T-helper 22 cell (primary cell): ENCODE results near the gene ZNF776.
A peak's percentile ranks its signal among the peaks of the same experiment; 100 is the strongest.
"Not testable (repeated sequence)": the region's sequence is repeated elsewhere in the genome, so short reads cannot be mapped to it uniquely, and the experiment has no call there.

Experiments used
- DNase-seq: peaks from one replicate; pipeline ENCODE4 v3.0.0-alpha.2; 2020; ENCODE audit warnings: low read depth

The ZNF776 gene

GRCh38 chr19:57746580-57747471, at the start of gene ZNF776:
ZNF776 (plus strand) TSS chr19:57746815; CDS start chr19:57747059, 244 bp downstream.
- DNase-seq = peak; percentile 65

- no peak for DNase-seq
Measured at GRCh38 chr19:57701625-57702024, 45.0 kb upstream of the ZNF776 start.

- no peak for DNase-seq
Measured at GRCh38 chr19:57706346-57706745, 40.3 kb upstream of the ZNF776 start.

- DNase-seq = no peak
Measured at GRCh38 chr19:57708641-57709361, 37.8 kb upstream of the ZNF776 start, which contains the start of gene ZNF154. ZNF154 (minus strand) TSS chr19:57709204; CDS start chr19:57708971, 233 bp downstream.

- DNase-seq = no peak
Measured at GRCh38 chr19:57709616-57710015, 37.0 kb upstream of the ZNF776 start.

- DNase-seq = no peak
Measured at GRCh38 chr19:57712222-57712621, 34.4 kb upstream of the ZNF776 start.

GRCh38 chr19:57719424-57719823, 27.2 kb upstream of the ZNF776 start:
- DNase-seq = no peak

- no peak for DNase-seq
Measured at GRCh38 chr19:57719901-57720519, 26.6 kb upstream of the ZNF776 start.

- DNase-seq = no peak
Measured at GRCh38 chr19:57720878-57721277, 25.7 kb upstream of the ZNF776 start.

- not testable (repeated sequence) for DNase-seq
Measured at GRCh38 chr19:57738320-57738719, 8.3 kb upstream of the ZNF776 start.

GRCh38 chr19:57738770-57739169, 7.8 kb upstream of the ZNF776 start:
- not testable (repeated sequence) for DNase-seq

GRCh38 chr19:57747472-57747807, 825 bp downstream of the ZNF776 start:
- no peak for DNase-seq

GRCh38 chr19:57748029-57748428, 1.4 kb downstream of the ZNF776 start:
- DNase-seq = no peak

GRCh38 chr19:57754091-57754673, 7.6 kb downstream of the ZNF776 start:
- no peak for DNase-seq

- no peak for DNase-seq
Measured at GRCh38 chr19:57755031-57755430, 8.4 kb downstream of the ZNF776 start.

GRCh38 chr19:57757941-57758340, 11.3 kb downstream of the ZNF776 start:
- DNase-seq = no peak

GRCh38 chr19:57759096-57759495, 12.5 kb downstream of the ZNF776 start:
- DNase-seq = no peak

GRCh38 chr19:57769345-57770131, 22.9 kb downstream of the ZNF776 start, which contains the start of gene ZNF586:
ZNF586 (plus strand) TSS chr19:57769676; CDS start chr19:57769843, 167 bp downstream.
- DNase-seq = peak; percentile 78

- DNase-seq = no peak
Measured at GRCh38 chr19:57771417-57771816, 24.8 kb downstream of the ZNF776 start.

GRCh38 chr19:57773488-57773887, 26.9 kb downstream of the ZNF776 start:
- no peak for DNase-seq

GRCh38 chr19:57776764-57777296, 30.2 kb downstream of the ZNF776 start:
- DNase-seq = no peak
